Tibial nerve (tissue), 3 donors: Measurements from ENCODE around the gene NEUROD2.

Experiments
- EP300 ChIP-seq, 2 donors: sonication (generic); formaldehyde crosslinking; IDR thresholded peaks; one replicate each; pipeline ENCODE4 v1.6.1; 2017; ENCODE audit warnings: antibody characterized with exemption in 2 of 2, mild to moderate bottlenecking in 1 of 2
- POLR2A ChIP-seq, 2 donors: fragments of 450-650 bp; IDR thresholded peaks; one replicate each; pipeline ENCODE4 v1.6.1; 2017; ENCODE audit warnings: antibody characterized with exemption in 2 of 2, mild to moderate bottlenecking in 2 of 2, moderate library complexity in 2 of 2

GRCh38 chr17:39600288-39600996, 7.3 kb downstream of the NEUROD2 start:
- no peak for TF ChIP-seq POLR2A (IDR thresholded peaks at IDR 0.05)
- TF ChIP-seq EP300 (IDR thresholded peaks at IDR 0.05): no peak
